ENCODE measurements around the gene RHBDD3. TPM values are rescaled to one million over a fixed set of nuclear protein-coding genes. Genes with fewer than 3 reads are reported as not detected.

RHBDD3 gene
- total RNA-seq, 6 donors from 2014 or later, result 17.3 to 47.1 (median 27.9) TPM

DNA sequence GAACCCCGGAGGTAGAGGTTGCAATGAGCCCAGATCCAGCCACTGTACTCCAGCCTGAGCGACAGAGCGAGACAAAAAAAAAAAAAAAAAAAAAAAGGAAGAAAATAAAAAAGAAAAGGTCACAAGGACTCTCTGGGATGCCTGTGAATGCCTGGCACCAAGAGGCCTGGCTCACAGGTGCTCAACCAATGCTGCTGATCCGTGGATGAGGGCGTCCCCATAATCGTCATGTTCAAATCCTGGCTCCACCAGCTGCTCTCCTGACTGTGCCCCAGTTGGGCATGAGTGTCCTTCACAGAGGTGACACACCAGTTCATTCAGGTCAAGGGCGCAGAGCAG is 38.0 kb upstream of the RHBDD3 start:
- peaks cover 45 to 64% (median 50%) of the 10 kb centered on the region in 4 donors for H3K4me1 ChIP-seq
- peak overlapping the region in 3 of 4 donors; percentile 67 to 79 (median 75) for H3K4me3 ChIP-seq
- H3K9me3 ChIP-seq, result no peaks in the 10 kb centered on the region
- no peaks in the 10 kb centered on the region for H3K27me3 ChIP-seq
- ATAC-seq (ENCODE audit: low FRiP score in 2 of 2) (no peak), DNase-seq (no peak)
- peaks cover 0 to 9% (median 6%) of the 10 kb centered on the region in 4 donors for H3K36me3 ChIP-seq
- peak overlapping the region; percentile 76 to 90 (median 86) for H3K27ac ChIP-seq
- WGBS, 2 donors, result 59 to 62% methylated on average over 6 to 7 of the region's 7 CpGs
- TF ChIP-seq CTCF (IDR thresholded peaks at IDR 0.05) (no peak), POLR2AphosphoS5 (IDR thresholded peaks at IDR 0.05) (no peak), EP300 (IDR thresholded peaks at IDR 0.05) (no peak), POLR2A (IDR thresholded peaks at IDR 0.05) (no peak)

- ATAC-seq (ENCODE audit: low FRiP score in 2 of 2) (peak in 1 of 2 donors; percentile 6), DNase-seq (peak in 1 of 2 donors; percentile 68)
- Histone ChIP-seq H3K27ac (peak overlapping the region in 3 of 4 donors; percentile 26 to 61 (median 45)), H3K4me1 (peaks cover 16 to 35% (median 21%) of the 10 kb centered on the region in 4 donors), H3K36me3 (peaks cover 19 to 36% (median 35%) of the 10 kb centered on the region in 4 donors), H3K27me3 (no peaks in the 10 kb centered on the region), H3K9me3 (no peaks in the 10 kb centered on the region), H3K4me3 (no peak overlapping the region)
- 44% methylated on average over 13 of the region's 13 CpGs; no CpG with 5 or more reads in 1 of the 2 donors for WGBS, 2 donors
- no peak for TF ChIP-seq EP300 (IDR thresholded peaks at IDR 0.05)
- TF ChIP-seq POLR2A (IDR thresholded peaks at IDR 0.05), result no peak
- TF ChIP-seq POLR2AphosphoS5 (IDR thresholded peaks at IDR 0.05), result no peak
- TF ChIP-seq CTCF (IDR thresholded peaks at IDR 0.05), result no peak
Observed at GRCh38 chr22:29302681-29303465, 35.1 kb upstream of the RHBDD3 start.

- H3K27ac ChIP-seq, result peak overlapping the region in 1 of 4 donors; percentile 26
- TF ChIP-seq CTCF (IDR thresholded peaks at IDR 0.05) (no peak), EP300 (IDR thresholded peaks at IDR 0.05) (no peak), POLR2A (IDR thresholded peaks at IDR 0.05) (no peak), POLR2AphosphoS5 (IDR thresholded peaks at IDR 0.05) (no peak)
- DNase-seq (no peak), ATAC-seq (ENCODE audit: low FRiP score in 2 of 2) (no peak)
- WGBS, 2 donors, result 38 to 59% methylated on average over 1 to 2 of the region's 2 CpGs
- peaks cover 25 to 41% (median 41%) of the 10 kb centered on the region in 4 donors for H3K36me3 ChIP-seq
- peaks cover 11 to 29% (median 16%) of the 10 kb centered on the region in 4 donors for H3K4me1 ChIP-seq
- no peaks in the 10 kb centered on the region for H3K27me3 ChIP-seq
- H3K9me3 ChIP-seq, result no peaks in the 10 kb centered on the region
- H3K4me3 ChIP-seq, result no peak overlapping the region
Observed at GRCh38 chr22:29302402-29302680, 34.6 kb upstream of the RHBDD3 start.

GRCh38 chr22:29301716-29302401 is 34.1 kb upstream of the RHBDD3 start:
- Histone ChIP-seq H3K27ac (no peak overlapping the region), H3K9me3 (no peaks in the 10 kb centered on the region), H3K36me3 (peaks cover 29 to 46% (median 45%) of the 10 kb centered on the region in 4 donors), H3K4me3 (no peak overlapping the region), H3K4me1 (peaks cover 10 to 26% (median 15%) of the 10 kb centered on the region in 4 donors), H3K27me3 (no peaks in the 10 kb centered on the region)
- WGBS, 2 donors, result 93 to 94% methylated on average over 13 to 17 of the region's 17 CpGs
- ATAC-seq (ENCODE audit: low FRiP score in 2 of 2) (no peak), DNase-seq (no peak)
- no peak for TF ChIP-seq CTCF (IDR thresholded peaks at IDR 0.05)
- no peak for TF ChIP-seq EP300 (IDR thresholded peaks at IDR 0.05)
- no peak for TF ChIP-seq POLR2A (IDR thresholded peaks at IDR 0.05)
- no peak for TF ChIP-seq POLR2AphosphoS5 (IDR thresholded peaks at IDR 0.05)
